Measurements from ENCODE around the gene MARCHF3. TPM values are rescaled to one million over a fixed set of nuclear protein-coding genes. Genes with fewer than 3 reads are reported as not detected.

MARCHF3 gene, protein sequence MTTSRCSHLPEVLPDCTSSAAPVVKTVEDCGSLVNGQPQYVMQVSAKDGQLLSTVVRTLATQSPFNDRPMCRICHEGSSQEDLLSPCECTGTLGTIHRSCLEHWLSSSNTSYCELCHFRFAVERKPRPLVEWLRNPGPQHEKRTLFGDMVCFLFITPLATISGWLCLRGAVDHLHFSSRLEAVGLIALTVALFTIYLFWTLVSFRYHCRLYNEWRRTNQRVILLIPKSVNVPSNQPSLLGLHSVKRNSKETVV
- 10 to 100 TPM in 1 of 4 donors, 1 to 10 TPM in 3; 6.2 to 11.9 (median 8.1) TPM for total RNA-seq

DNA sequence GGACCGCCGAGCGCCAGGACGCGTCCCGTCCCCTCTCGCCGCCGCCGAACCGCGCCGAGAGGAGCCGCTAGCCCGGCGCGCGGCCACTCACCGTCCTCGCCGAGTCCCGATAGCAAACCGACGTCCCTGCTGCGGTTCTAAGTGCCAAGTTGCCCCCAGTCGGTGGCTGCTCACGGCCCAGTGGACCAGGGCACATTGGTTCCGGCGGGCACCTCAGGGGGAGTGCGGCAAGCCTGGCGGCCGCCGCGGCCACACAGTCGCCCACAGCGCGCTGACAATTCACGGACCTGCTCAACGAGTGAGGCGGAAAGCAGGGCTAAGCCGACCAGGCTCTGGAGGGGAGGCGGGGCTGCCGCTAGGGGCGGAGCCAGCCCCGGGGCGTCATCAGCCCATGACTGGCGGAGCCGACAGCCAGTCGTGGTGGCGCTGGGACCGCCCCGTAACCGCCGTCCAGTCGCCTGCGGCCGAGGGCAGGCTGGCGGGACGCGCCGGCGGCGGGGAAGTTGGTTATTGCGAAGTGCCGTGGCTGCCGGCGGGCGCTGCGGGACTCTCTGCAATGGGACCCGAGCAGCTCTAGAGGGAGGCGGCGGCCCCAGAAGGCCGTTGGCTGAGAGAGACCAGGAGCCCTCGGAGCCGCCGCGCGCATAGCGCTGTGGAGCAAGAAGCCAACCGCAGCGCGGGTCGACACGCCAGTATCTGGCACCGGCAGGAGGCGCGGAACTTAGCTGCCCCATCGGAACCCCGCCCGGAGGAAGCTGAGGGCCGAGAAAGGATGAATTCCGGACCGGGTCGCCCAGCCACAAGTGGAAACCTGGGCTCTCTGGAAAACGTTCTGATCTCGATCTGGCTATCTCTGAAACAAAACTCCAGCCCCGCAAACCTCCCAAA, at the start of gene MARCHF3:
Gene MARCHF3, minus strand, starts transcription at position 300 of the 888 bp plus-strand sequence. CDS start 112,387 bp downstream, outside the sequence.
- H3K4me1 ChIP-seq: peaks cover 0 to 6% of the 10 kb centered on the region in 2 donors
- H3K4me3 ChIP-seq: peak within 1 kb of the TSS; percentile 59 to 84
- intact Hi-C loops (cut with DNase I; ENCODE audit: low total_unique reads): no loop called here
- peak within 1 kb of the TSS; percentile 89 to 91 for H3K27ac ChIP-seq
- H3K27me3 ChIP-seq: no peaks in the 10 kb centered on the region
- DNase-seq: peak; percentile 93 to 96
- H3K9me3 ChIP-seq: no peaks in the 10 kb centered on the region
- peak; percentile 94 to 98 for TF ChIP-seq POLR2A (IDR thresholded peaks at IDR 0.05)
- TF ChIP-seq, protein P1, sequence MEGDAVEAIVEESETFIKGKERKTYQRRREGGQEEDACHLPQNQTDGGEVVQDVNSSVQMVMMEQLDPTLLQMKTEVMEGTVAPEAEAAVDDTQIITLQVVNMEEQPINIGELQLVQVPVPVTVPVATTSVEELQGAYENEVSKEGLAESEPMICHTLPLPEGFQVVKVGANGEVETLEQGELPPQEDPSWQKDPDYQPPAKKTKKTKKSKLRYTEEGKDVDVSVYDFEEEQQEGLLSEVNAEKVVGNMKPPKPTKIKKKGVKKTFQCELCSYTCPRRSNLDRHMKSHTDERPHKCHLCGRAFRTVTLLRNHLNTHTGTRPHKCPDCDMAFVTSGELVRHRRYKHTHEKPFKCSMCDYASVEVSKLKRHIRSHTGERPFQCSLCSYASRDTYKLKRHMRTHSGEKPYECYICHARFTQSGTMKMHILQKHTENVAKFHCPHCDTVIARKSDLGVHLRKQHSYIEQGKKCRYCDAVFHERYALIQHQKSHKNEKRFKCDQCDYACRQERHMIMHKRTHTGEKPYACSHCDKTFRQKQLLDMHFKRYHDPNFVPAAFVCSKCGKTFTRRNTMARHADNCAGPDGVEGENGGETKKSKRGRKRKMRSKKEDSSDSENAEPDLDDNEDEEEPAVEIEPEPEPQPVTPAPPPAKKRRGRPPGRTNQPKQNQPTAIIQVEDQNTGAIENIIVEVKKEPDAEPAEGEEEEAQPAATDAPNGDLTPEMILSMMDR (IDR thresholded peaks at IDR 0.05): peak; percentile 0 to 38 (median 22)
- no peaks in the 10 kb centered on the region for H3K36me3 ChIP-seq

DNA sequence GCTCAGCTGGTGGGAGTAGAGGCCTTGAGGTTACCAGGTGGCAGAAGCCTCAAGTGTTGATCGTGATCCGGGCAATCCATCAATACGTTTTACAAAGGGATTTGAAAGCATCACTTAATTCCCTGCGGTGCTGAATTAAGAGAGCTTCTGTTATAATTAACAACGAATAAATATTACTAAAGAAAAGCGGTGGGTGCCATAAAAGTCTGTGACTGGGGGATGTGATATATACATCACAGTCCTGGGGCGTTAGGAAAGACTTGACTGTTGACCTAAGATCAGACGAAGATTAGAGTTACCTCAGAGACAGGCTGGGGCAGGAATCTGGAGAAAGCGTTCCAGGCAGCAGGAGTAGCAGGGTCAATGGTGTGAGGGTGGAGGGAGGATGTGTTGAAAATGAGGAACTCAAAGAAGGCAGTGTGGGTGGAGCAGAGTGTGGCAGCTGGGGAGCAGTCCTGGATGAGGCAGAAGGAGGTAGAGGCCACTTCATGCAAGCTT, 49.7 kb upstream of the MARCHF3 start:
- Histone ChIP-seq H3K27ac (no peak overlapping the region), H3K4me1 (no peaks in the 10 kb centered on the region), H3K9me3 (no peaks in the 10 kb centered on the region), H3K36me3 (no peaks in the 10 kb centered on the region), H3K4me3 (no peak overlapping the region), H3K27me3 (no peaks in the 10 kb centered on the region)
- TF ChIP-seq, protein P1 (IDR thresholded peaks at IDR 0.05): no peak
- no peak for TF ChIP-seq POLR2A (IDR thresholded peaks at IDR 0.05)
- intact Hi-C loops (cut with DNase I; ENCODE audit: low total_unique reads): no loop called here
- no peak for DNase-seq

DNA sequence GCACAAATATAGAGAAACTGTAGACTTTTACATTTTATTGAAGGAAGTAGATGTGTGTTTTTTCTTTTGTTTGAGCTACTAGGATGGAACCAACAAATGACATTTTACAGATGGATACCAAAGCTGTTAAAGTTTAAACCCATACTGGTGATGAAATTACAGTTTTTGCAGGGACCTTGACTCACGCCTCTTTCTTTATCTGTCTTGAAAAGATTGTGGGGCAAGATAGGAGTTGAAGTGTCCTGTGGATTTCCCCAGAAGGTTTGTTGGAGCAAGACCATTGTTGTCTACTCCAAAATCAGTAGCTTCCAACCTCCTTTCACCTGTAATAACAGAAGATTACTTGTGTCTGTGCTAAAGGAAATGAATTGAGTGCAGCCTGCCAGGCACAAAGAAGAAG, 47.0 kb upstream of the MARCHF3 start:
- Histone ChIP-seq H3K36me3 (no peaks in the 10 kb centered on the region), H3K27ac (peak overlapping the region in 1 of 2 donors; percentile 47), H3K27me3 (no peaks in the 10 kb centered on the region), H3K9me3 (no peaks in the 10 kb centered on the region), H3K4me1 (no peaks in the 10 kb centered on the region), H3K4me3 (no peak overlapping the region)
- TF ChIP-seq, protein P1 (IDR thresholded peaks at IDR 0.05): no peak
- TF ChIP-seq POLR2A (IDR thresholded peaks at IDR 0.05): no peak
- DNase-seq: no peak
- intact Hi-C loops (cut with DNase I; ENCODE audit: low total_unique reads): no loop called here

DNA sequence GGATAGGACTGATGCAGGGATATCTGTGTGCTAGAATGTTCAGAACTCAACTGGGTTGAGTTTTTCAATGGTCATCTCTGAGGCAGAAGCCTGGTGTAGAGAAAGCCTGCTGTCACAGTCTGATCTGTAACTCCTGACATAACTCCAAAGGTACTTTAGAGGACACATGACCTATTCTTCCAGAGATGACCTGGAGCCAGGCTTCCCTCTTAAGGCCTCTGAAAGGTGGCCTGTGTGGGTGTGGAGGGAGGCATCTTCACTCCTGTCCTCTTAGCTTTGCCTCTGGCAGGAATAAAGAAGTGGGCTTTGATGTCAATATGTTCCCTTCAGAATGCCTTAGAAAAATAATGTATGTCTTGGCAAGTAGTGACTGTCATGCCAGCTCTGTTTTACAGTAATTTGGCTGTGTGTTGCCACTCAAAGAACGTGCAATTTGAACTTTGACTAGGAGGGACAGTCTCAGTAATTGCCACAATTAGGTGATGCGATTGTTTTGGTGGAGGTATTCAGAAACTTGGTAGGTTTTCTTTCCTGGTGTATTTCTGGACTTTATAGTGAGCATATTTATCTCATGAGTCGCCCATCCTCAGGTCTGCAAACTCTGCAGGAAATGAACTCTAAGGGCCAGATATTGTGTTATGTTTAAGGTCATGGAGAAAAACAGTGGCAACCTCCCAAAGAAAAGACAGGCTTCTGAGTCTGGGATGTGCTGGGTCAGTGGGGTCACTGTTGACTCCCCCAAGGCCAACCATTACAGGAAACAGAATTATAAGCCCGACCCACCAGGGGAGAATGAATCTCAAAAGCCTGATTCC, 46.2 kb upstream of the MARCHF3 start:
- intact Hi-C loops (cut with DNase I; ENCODE audit: low total_unique reads): no loop called here
- DNase-seq: peak in 1 of 2 donors; percentile 27
- Histone ChIP-seq H3K27ac (peak overlapping the region in 1 of 2 donors; percentile 47), H3K4me1 (no peaks in the 10 kb centered on the region), H3K9me3 (no peaks in the 10 kb centered on the region), H3K27me3 (no peaks in the 10 kb centered on the region), H3K4me3 (no peak overlapping the region), H3K36me3 (no peaks in the 10 kb centered on the region)
- TF ChIP-seq, protein P1 (IDR thresholded peaks at IDR 0.05): no peak
- TF ChIP-seq POLR2A (IDR thresholded peaks at IDR 0.05): no peak
